ENCODE data around the gene GDPD5.

DNA sequence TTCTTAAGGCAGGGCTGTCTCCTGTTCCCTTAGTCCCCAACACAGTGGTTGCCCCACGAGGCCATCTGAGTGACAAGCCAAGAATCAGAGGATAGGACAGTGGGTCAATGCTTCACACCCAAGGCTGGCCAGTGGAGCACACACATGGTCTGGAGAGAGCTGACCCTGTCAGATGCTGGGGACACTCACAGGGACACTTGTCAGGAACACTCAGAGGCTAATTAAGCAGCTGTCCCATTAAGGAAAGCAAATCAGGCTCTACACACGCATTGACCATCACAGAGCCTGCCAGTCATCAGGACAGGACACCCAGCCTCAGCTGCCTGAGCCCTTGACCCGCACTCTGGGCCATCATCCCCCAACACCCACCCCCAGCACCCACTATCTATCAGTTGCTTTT is 18.2 kb downstream of the GDPD5 start:
- no peak for TF ChIP-seq ESRRG (CRISPR knock-in tag; IDR thresholded peaks at IDR 0.05)
- TF ChIP-seq BACH2 (CRISPR knock-in tag; IDR thresholded peaks at IDR 0.05; ENCODE audit: borderline replicate concordance), result no peak
- TF ChIP-seq TOX (CRISPR knock-in tag; IDR thresholded peaks at IDR 0.05; ENCODE audit: borderline replicate concordance), result no peak
- no peak for TF ChIP-seq SNAI2 (CRISPR knock-in tag; IDR thresholded peaks at IDR 0.05)
- TF ChIP-seq ZFP30 (CRISPR knock-in tag; IDR thresholded peaks at IDR 0.05), result no peak
- no peak for TF ChIP-seq ARNTL (CRISPR knock-in tag; IDR thresholded peaks at IDR 0.05; ENCODE audit: borderline replicate concordance, low read depth)
- TF ChIP-seq ZNF70 (CRISPR knock-in tag; IDR thresholded peaks at IDR 0.05), result no peak
- no peak for TF ChIP-seq ISL1 (CRISPR knock-in tag; IDR thresholded peaks at IDR 0.05)
- TF ChIP-seq, protein P1, sequence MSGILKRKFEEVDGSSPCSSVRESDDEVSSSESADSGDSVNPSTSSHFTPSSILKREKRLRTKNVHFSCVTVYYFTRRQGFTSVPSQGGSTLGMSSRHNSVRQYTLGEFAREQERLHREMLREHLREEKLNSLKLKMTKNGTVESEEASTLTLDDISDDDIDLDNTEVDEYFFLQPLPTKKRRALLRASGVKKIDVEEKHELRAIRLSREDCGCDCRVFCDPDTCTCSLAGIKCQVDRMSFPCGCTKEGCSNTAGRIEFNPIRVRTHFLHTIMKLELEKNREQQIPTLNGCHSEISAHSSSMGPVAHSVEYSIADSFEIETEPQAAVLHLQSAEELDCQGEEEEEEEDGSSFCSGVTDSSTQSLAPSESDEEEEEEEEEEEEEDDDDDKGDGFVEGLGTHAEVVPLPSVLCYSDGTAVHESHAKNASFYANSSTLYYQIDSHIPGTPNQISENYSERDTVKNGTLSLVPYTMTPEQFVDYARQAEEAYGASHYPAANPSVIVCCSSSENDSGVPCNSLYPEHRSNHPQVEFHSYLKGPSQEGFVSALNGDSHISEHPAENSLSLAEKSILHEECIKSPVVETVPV (CRISPR knock-in tag; IDR thresholded peaks at IDR 0.05), result no peak
- TF ChIP-seq ZNF565 (CRISPR knock-in tag; conservative IDR thresholded peaks at IDR 0.05; ENCODE audit: low read depth), result no peak
